ENCODE results near the gene ANKRD53.

GRCh38 chr2:70941701-70942100 lies 36.7 kb upstream of the ANKRD53 start:
- no peak for TF ChIP-seq CTCF (IDR thresholded peaks at IDR 0.05; ENCODE audit: poor library complexity)
- TF ChIP-seq EZH2 (IDR thresholded peaks at IDR 0.05; ENCODE audit: borderline replicate concordance), result no peak
